Neural crest cell (in vitro differentiated cells): ENCODE measurements around the gene CPAMD8. TPM values are rescaled to one million over a fixed set of nuclear protein-coding genes. Genes with fewer than 3 reads are reported as not detected.
"Not testable (repeated sequence)": the region's sequence is repeated elsewhere in the genome, so short reads cannot be mapped to it uniquely, and the experiment has no call there.

Experiments
- DNase-seq: peaks from one replicate; pipeline ENCODE4 v3.0.0; 2021; ENCODE audit warnings: low read depth, mixed read lengths, low spot score
- H3K27ac Mint-ChIP-seq: one replicate; pipeline ENCODE4 v1.8.0; 2021; ENCODE audit warnings: mild to moderate bottlenecking, mixed read lengths; ENCODE audit not compliant: unreplicated experiment
- H3K27me3 Mint-ChIP-seq: 2 replicates; pipeline ENCODE4 v1.8.0; 2021; ENCODE audit warnings: low read depth, mild to moderate bottlenecking, mixed read lengths
- H3K36me3 Mint-ChIP-seq: 2 replicates; pipeline ENCODE4 v1.8.0; 2021; ENCODE audit warnings: low read depth, mild to moderate bottlenecking, mixed read lengths
- H3K4me1 Mint-ChIP-seq: 2 replicates; pipeline ENCODE4 v1.8.0; 2021; ENCODE audit warnings: mixed read lengths
- H3K4me3 Mint-ChIP-seq: one replicate; pipeline ENCODE4 v1.8.0; 2021; ENCODE audit warnings: mild to moderate bottlenecking, mixed read lengths
- H3K9me3 Mint-ChIP-seq: 2 replicates; pipeline ENCODE4 v1.8.0; 2021; ENCODE audit warnings: mixed read lengths
- total RNA-seq: library from RNA; stranded (reverse); gene quantifications from 2 replicates; pipeline ENCODE4 v1.2.1, GENCODE V29; 2021
- TF ChIP-seq, protein P1 (sequence below): fragments of 200-600 bp; sonication (generic); conservative IDR thresholded peaks from 2 replicates; pipeline ENCODE4 v1.5.0; 2021; ENCODE audit warnings: antibody characterized with exemption, mild to moderate bottlenecking

Gene CPAMD8
- total RNA-seq, 1 donor from 2014 or later, result 14.5 TPM

- DNase-seq, result no peak
- H3K27ac Mint-ChIP-seq, result no peak overlapping the region
- H3K4me3 Mint-ChIP-seq, result no peak overlapping the region
- no peaks in the 10 kb centered on the region for H3K27me3 Mint-ChIP-seq
- H3K4me1 Mint-ChIP-seq, result no peaks in the 10 kb centered on the region
- peaks cover 28% of the 10 kb centered on the region for H3K36me3 Mint-ChIP-seq
- H3K9me3 Mint-ChIP-seq, result peaks cover 9% of the 10 kb centered on the region
- TF ChIP-seq, protein P1, sequence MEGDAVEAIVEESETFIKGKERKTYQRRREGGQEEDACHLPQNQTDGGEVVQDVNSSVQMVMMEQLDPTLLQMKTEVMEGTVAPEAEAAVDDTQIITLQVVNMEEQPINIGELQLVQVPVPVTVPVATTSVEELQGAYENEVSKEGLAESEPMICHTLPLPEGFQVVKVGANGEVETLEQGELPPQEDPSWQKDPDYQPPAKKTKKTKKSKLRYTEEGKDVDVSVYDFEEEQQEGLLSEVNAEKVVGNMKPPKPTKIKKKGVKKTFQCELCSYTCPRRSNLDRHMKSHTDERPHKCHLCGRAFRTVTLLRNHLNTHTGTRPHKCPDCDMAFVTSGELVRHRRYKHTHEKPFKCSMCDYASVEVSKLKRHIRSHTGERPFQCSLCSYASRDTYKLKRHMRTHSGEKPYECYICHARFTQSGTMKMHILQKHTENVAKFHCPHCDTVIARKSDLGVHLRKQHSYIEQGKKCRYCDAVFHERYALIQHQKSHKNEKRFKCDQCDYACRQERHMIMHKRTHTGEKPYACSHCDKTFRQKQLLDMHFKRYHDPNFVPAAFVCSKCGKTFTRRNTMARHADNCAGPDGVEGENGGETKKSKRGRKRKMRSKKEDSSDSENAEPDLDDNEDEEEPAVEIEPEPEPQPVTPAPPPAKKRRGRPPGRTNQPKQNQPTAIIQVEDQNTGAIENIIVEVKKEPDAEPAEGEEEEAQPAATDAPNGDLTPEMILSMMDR, result no peak
Observed at GRCh38 chr19:16969135-16969534, 57.5 kb downstream of the CPAMD8 start.

DNA sequence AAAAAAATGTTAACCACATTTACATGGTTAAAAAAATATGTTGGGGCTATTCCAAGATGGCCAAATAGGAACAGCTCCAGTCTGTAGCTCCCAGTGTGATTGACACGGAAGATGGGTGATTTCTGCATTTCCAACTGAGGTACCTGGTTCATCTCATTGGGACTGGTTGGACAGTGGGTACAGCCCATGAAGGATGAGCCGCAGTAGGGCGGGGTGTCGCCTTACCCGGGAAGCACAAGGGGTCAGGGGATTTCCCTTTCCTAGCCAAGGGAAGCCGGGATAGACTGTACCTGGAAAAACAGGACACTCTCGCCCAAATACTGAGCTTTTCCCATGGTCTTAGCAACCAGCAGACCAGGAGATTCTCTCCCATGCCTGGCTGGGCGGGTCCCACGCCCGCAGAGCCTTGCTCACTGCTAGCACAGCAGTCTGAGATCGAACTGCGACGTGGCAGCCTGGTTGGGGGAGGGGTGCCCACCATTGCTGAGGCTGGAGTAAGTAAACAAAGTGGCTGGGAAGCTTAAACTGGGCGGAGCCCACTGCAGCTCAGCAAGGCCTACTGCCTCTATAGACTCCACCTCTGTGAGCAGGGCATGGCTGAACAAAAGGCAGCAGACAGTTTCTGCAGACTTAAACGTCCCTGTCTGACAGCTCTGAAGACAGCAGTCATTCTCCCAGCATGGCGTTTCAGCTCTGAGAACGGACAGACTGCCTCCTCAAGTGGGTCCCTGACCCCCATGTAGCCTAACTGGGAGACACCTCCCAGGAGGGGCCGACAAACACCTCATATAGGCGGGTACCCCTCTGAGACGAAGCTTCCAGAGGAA, 65.4 kb downstream of the CPAMD8 start:
- peak overlapping the region; percentile 27 for H3K27ac Mint-ChIP-seq
- DNase-seq, result peak; percentile 25
- not testable (repeated sequence) for H3K4me3 Mint-ChIP-seq, H3K9me3 Mint-ChIP-seq, H3K27me3 Mint-ChIP-seq, H3K4me1 Mint-ChIP-seq
- peaks cover 19% of the 10 kb centered on the region for H3K36me3 Mint-ChIP-seq

GRCh38 chr19:16958277-16958676, 68.3 kb downstream of the CPAMD8 start:
- not testable (repeated sequence) for H3K27me3 Mint-ChIP-seq, H3K4me1 Mint-ChIP-seq, H3K36me3 Mint-ChIP-seq, H3K9me3 Mint-ChIP-seq, H3K4me3 Mint-ChIP-seq, DNase-seq, H3K27ac Mint-ChIP-seq

DNA sequence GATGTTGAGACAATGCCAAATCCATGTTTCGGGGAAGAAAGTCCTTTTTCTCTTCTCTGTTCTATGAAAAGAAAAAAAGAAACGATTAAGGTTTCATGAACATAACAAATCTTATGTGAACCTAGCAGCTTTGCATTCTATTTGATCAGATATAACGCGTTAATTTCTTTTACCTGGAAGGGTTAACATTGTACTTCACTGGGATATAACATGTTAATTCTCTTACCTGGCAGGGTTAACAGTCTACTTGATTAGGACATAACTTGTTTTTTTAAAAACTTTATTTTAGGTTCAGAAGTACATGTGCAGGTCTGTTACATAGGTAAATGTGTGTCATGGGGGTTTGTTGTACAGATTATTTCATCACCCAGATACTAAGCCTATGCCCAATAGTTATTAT, 68.8 kb downstream of the CPAMD8 start:
- Mint-ChIP-seq H3K27me3 (no peaks in the 10 kb centered on the region), H3K9me3 (peaks cover 2% of the 10 kb centered on the region), H3K27ac (no peak overlapping the region)

DNA sequence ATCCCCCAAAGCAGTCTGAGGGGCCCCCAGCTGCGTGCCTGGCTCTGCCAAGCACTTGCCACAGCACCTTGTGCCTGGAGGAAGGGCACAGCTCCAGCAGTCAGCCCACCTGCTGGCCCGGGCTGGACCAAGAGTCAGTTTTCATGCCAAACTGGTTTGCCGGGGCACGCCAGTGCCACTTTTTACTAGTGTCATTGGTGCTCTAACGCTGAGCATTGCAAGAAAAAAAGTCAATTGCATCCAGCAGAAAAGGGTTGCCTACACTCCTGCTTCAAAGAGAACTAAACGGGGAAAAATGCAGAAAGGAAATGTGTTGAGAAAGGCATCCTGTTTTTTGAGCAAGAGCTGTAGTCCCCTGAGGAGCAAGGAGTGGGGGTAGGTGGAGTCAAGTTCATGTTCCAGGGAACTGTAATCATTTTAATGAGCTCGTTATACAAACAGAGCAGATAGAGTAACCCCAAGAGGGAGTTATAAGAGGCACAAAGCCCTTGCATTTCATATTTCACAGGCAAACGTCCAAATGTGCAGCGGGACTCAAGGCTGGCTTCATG, 69.4 kb downstream of the CPAMD8 start:
- Mint-ChIP-seq H3K4me3 (no peak overlapping the region), H3K4me1 (peaks cover 5% of the 10 kb centered on the region), H3K36me3 (peaks cover 14% of the 10 kb centered on the region), H3K27ac (no peak overlapping the region), H3K27me3 (no peaks in the 10 kb centered on the region), H3K9me3 (peaks cover 2% of the 10 kb centered on the region)
- DNase-seq, result no peak
- TF ChIP-seq, protein P1, result no peak

More for the DNA sequence above, 68.8 kb downstream of the CPAMD8 start:
- TF ChIP-seq, protein P1, result no peak
- Mint-ChIP-seq H3K4me3 (no peak overlapping the region), H3K4me1 (peaks cover 5% of the 10 kb centered on the region), H3K36me3 (peaks cover 12% of the 10 kb centered on the region)
- no peak for DNase-seq

DNA sequence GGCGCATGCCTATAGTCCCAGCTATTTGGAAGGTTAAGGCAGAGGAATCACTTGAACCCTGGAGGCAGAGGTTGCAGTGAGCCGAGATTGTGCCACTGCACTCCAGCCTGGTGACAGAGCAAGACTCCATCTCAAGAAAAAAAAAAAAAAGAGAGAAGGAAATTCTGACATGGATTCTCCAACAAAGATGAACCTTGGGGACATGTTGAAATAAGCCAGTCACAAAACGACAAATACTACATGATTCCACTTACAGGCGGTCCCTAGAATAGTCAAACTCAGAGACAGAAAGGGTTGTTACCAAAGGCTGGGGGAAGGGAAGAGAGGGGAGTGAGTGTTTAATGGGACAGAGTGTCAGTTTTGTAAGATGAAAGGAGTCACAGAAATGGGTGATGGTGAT, 71.4 kb downstream of the CPAMD8 start:
- TF ChIP-seq, protein P1, result no peak
- Mint-ChIP-seq H3K4me3 (no peak overlapping the region), H3K36me3 (peaks cover 10% of the 10 kb centered on the region), H3K9me3 (peaks cover 2% of the 10 kb centered on the region), H3K4me1 (no peaks in the 10 kb centered on the region), H3K27ac (no peak overlapping the region), H3K27me3 (no peaks in the 10 kb centered on the region)
- no peak for DNase-seq
